H9 (cell line): Measurements from ENCODE around the gene SP140L. TPM values are rescaled to one million over a fixed set of nuclear protein-coding genes. Genes with fewer than 3 reads are reported as not detected.

Source experiments
- DNase-seq: peaks from one replicate; pipeline ENCODE4 v3.0.0-alpha.2; 2017
- H2AFZ ChIP-seq: one replicate; pipeline ENCODE4 v1.6.1; 2013; ENCODE audit warnings: mild to moderate bottlenecking, low read length, control low read depth, moderate library complexity
- H2AK5ac ChIP-seq: 2 replicates; pipeline ENCODE4 v1.6.1; 2013; ENCODE audit warnings: low read length, control low read depth, mixed read lengths; ENCODE audit not compliant: insufficient read length
- H2BK120ac ChIP-seq: one replicate; pipeline ENCODE4 v1.6.1; 2013; ENCODE audit warnings: low read depth, mild to moderate bottlenecking, low read length, control low read depth, inconsistent platforms; ENCODE audit not compliant: poor library complexity, severe bottlenecking
- H2BK12ac ChIP-seq: 2 replicates; pipeline ENCODE4 v1.6.1; 2013; ENCODE audit warnings: low read length, control low read depth, mixed read lengths, low read depth; ENCODE audit not compliant: insufficient read length
- H2BK15ac ChIP-seq: 2 replicates; pipeline ENCODE4 v1.6.1; 2013; ENCODE audit warnings: low read depth, low read length, control low read depth
- H2BK20ac ChIP-seq: one replicate; pipeline ENCODE4 v1.6.1; 2013; ENCODE audit warnings: low read depth, mild to moderate bottlenecking, low read length, control low read depth, inconsistent platforms; ENCODE audit not compliant: poor library complexity, severe bottlenecking
- H2BK5ac ChIP-seq: 2 replicates; pipeline ENCODE4 v1.6.1; 2013; ENCODE audit warnings: low read length, control low read depth, mixed read lengths; ENCODE audit not compliant: insufficient read length
- H3K14ac ChIP-seq: 2 replicates; pipeline ENCODE4 v1.6.1; 2013; ENCODE audit warnings: low read length, control low read depth; ENCODE audit not compliant: insufficient read depth
- H3K18ac ChIP-seq: 2 replicates; pipeline ENCODE4 v1.6.1; 2013; ENCODE audit warnings: low read depth, mild to moderate bottlenecking, mixed read lengths, low read length, control low read depth; ENCODE audit not compliant: insufficient read length
- H3K23ac ChIP-seq: 2 replicates; pipeline ENCODE4 v1.6.1; 2013; ENCODE audit warnings: low read length, control low read depth, mixed read lengths, low read depth; ENCODE audit not compliant: insufficient read length
- H3K23me2 ChIP-seq: 2 replicates; pipeline ENCODE4 v1.6.1; 2013; ENCODE audit warnings: low read depth, mild to moderate bottlenecking, mixed read lengths, low read length, control low read depth; ENCODE audit not compliant: insufficient read length, poor library complexity, severe bottlenecking
- H3K27ac ChIP-seq: 2 replicates; pipeline ENCODE4 v1.5.1; 2013; ENCODE audit warnings: low read length, control low read depth, mixed read lengths, low read depth; ENCODE audit not compliant: insufficient read length
- H3K27me3 ChIP-seq: 2 replicates; pipeline ENCODE4 v1.6.1; 2013; ENCODE audit warnings: low read length, control low read depth, inconsistent platforms; ENCODE audit not compliant: insufficient read depth
- H3K4ac ChIP-seq: 2 replicates; pipeline ENCODE4 v1.6.1; 2013; ENCODE audit warnings: low read depth, mild to moderate bottlenecking, control low read depth, inconsistent platforms, low read length, moderate library complexity
- H3K4me1 ChIP-seq: 2 replicates; pipeline ENCODE4 v1.6.1; 2013; ENCODE audit warnings: low read length, control low read depth, inconsistent platforms; ENCODE audit not compliant: insufficient read depth
- H3K4me2 ChIP-seq: 2 replicates; pipeline ENCODE4 v1.6.1; 2013; ENCODE audit warnings: low read length, control low read depth, mixed read lengths; ENCODE audit not compliant: insufficient read length, insufficient read depth
- H3K56ac ChIP-seq: 2 replicates; pipeline ENCODE4 v1.6.1; 2013; ENCODE audit warnings: low read depth, mild to moderate bottlenecking, mixed read lengths, low read length, control low read depth; ENCODE audit not compliant: insufficient read length
- H3K79me1 ChIP-seq: 2 replicates; pipeline ENCODE4 v1.6.1; 2013; ENCODE audit warnings: low read depth, mild to moderate bottlenecking, moderate library complexity, low read length, control low read depth, inconsistent platforms; ENCODE audit not compliant: insufficient read depth, poor library complexity, severe bottlenecking
- H3K79me2 ChIP-seq: 2 replicates; pipeline ENCODE4 v1.6.1; 2013; ENCODE audit warnings: low read length, control low read depth, inconsistent platforms; ENCODE audit not compliant: insufficient read depth
- H3K9ac ChIP-seq: 2 replicates; pipeline ENCODE4 v1.6.1; 2013; ENCODE audit warnings: low read length, control low read depth, mixed read lengths; ENCODE audit not compliant: insufficient read length; ENCODE audit errors: extremely low read depth
- H3K9me3 ChIP-seq: one replicate; pipeline ENCODE4 v1.6.1; 2013; ENCODE audit warnings: low read depth, low read length, inconsistent platforms; ENCODE audit not compliant: control insufficient read depth
- H3T11ph ChIP-seq: one replicate; pipeline ENCODE4 v1.6.1; 2013; ENCODE audit warnings: mild to moderate bottlenecking, low read length, control low read depth, inconsistent platforms
- H4K20me1 ChIP-seq: one replicate; pipeline ENCODE4 v1.6.1; 2013; ENCODE audit not compliant: control insufficient read depth, insufficient read length, insufficient read depth
- H4K5ac ChIP-seq: 2 replicates; pipeline ENCODE4 v1.6.1; 2013; ENCODE audit warnings: low read depth, mild to moderate bottlenecking, mixed read lengths, low read length, control low read depth; ENCODE audit not compliant: insufficient read length
- H4K8ac ChIP-seq: replicated peaks from 2 replicates; pipeline ENCODE4 v1.6.1; 2013; ENCODE audit warnings: low read length, control low read depth, mixed read lengths, low read depth; ENCODE audit not compliant: insufficient read length
- H4K91ac ChIP-seq: 2 replicates; pipeline ENCODE4 v1.6.1; 2013; ENCODE audit warnings: low read depth, mild to moderate bottlenecking, moderate library complexity, mixed read lengths, low read length, control low read depth; ENCODE audit not compliant: insufficient read length
- H3K27ac Mint-ChIP-seq, 3 experiments: 2 replicates in 2 of 3; 3 replicates in 1 of 3; pipeline ENCODE4 v1.8.0; 2020 to 2021; ENCODE audit warnings: mixed read lengths in 3 of 3, mild to moderate bottlenecking in 1 of 3, moderate library complexity in 1 of 3
- H3K27me3 Mint-ChIP-seq: 2 replicates; pipeline ENCODE4 v1.8.0; 2021; ENCODE audit warnings: low read depth, mild to moderate bottlenecking, moderate library complexity, mixed read lengths
- H3K36me3 Mint-ChIP-seq, 3 experiments: 2 replicates in 2 of 3; 3 replicates in 1 of 3; pipeline ENCODE4 v1.8.0; 2020 to 2021; ENCODE audit warnings: low read depth in 3 of 3, mixed read lengths in 3 of 3; ENCODE audit not compliant: insufficient read depth in 1 of 3
- H3K4me1 Mint-ChIP-seq, 2 experiments: 2 replicates each; pipeline ENCODE4 v1.8.0; 2020; ENCODE audit warnings: mixed read lengths in 2 of 2
- H3K4me3 Mint-ChIP-seq, 2 experiments: 2 replicates in 1 of 2; 3 replicates in 1 of 2; pipeline ENCODE4 v1.8.0; 2020 to 2021; ENCODE audit warnings: mild to moderate bottlenecking in 2 of 2, mixed read lengths in 2 of 2, moderate library complexity in 1 of 2
- H3K9me3 Mint-ChIP-seq, 2 experiments: 2 replicates in 1 of 2; 3 replicates in 1 of 2; pipeline ENCODE4 v1.8.0; 2020; ENCODE audit warnings: mild to moderate bottlenecking in 2 of 2, mixed read lengths in 2 of 2, moderate library complexity in 1 of 2
- CTCF ChIP-seq: fragments of 200-600 bp; sonication (generic); conservative IDR thresholded peaks from 3 replicates; pipeline ENCODE4 v1.8.0; 2021; ENCODE audit warnings: antibody characterized with exemption, mild to moderate bottlenecking
- WGBS: extraction: QIAGEN DNeasy Blood & Tissue Kit; methylation state at CpG from one replicate; pipeline ENCODE4 v1.1.7; 2013; ENCODE audit warnings: missing lambda C conversion rate, low lambda C conversion rate, mixed read lengths; ENCODE audit not compliant: insufficient read length; ENCODE audit errors: extremely low coverage; 5-methylcytosine and 5-hydroxymethylcytosine counted together
- total RNA-seq: library from RNA; stranded (reverse); gene quantifications from 2 replicates; pipeline ENCODE4 v1.2.1, GENCODE V29; 2021

Gene SP140L
- total RNA-seq, 1 experiment from 2014 or later: 1.3 TPM

GRCh38 chr2:230362030-230362691, 35.2 kb downstream of the SP140L start:
- Histone ChIP-seq H3K23me2 (no peaks in the 10 kb centered on the region), H4K5ac (no peak overlapping the region), H3K4ac (no peak overlapping the region), H4K8ac (no peak overlapping the region), H3K4me1 (no peaks in the 10 kb centered on the region), H2AK5ac (no peak overlapping the region), H3K14ac (no peak overlapping the region), H3K79me1 (no peaks in the 10 kb centered on the region), H3K9ac (no peak overlapping the region), H3K23ac (no peak overlapping the region), H3K9me3 (no peaks in the 10 kb centered on the region), H3K18ac (no peak overlapping the region), H2AFZ (no peak overlapping the region), H4K91ac (no peak overlapping the region), H3K27me3 (no peaks in the 10 kb centered on the region), H2BK120ac (no peak overlapping the region), H3T11ph (no peak overlapping the region), H2BK20ac (no peak overlapping the region), H3K56ac (no peak overlapping the region), H4K20me1 (no peaks in the 10 kb centered on the region), H2BK5ac (no peak overlapping the region), H2BK15ac (no peak overlapping the region), H3K4me2 (no peak overlapping the region), H3K79me2 (no peaks in the 10 kb centered on the region), H3K27ac (no peak overlapping the region), H2BK12ac (no peak overlapping the region)
- TF ChIP-seq CTCF: no peak
- no CpG with 5 or more reads among the region's 1 CpG for WGBS
- Mint-ChIP-seq H3K9me3 (peaks cover 9 to 10% of the 10 kb centered on the region in 2 experiments), H3K36me3 (peaks cover 0 to 10% (median 2%) of the 10 kb centered on the region in 3 experiments; a peak in 3 of 7 replicates), H3K4me3 (no peak overlapping the region), H3K27me3 (no peaks in the 10 kb centered on the region; the same call in 1 of the 2 replicates), H3K27ac (no peak overlapping the region), H3K4me1 (no peaks in the 10 kb centered on the region)
- no peak for DNase-seq
